ENCODE measurements around the gene FUCA2. TPM values are rescaled to one million over a fixed set of nuclear protein-coding genes. Genes with fewer than 3 reads are reported as not detected.

Gene FUCA2
- total RNA-seq, 1 donor from 2014 or later = 19.4 TPM

DNA sequence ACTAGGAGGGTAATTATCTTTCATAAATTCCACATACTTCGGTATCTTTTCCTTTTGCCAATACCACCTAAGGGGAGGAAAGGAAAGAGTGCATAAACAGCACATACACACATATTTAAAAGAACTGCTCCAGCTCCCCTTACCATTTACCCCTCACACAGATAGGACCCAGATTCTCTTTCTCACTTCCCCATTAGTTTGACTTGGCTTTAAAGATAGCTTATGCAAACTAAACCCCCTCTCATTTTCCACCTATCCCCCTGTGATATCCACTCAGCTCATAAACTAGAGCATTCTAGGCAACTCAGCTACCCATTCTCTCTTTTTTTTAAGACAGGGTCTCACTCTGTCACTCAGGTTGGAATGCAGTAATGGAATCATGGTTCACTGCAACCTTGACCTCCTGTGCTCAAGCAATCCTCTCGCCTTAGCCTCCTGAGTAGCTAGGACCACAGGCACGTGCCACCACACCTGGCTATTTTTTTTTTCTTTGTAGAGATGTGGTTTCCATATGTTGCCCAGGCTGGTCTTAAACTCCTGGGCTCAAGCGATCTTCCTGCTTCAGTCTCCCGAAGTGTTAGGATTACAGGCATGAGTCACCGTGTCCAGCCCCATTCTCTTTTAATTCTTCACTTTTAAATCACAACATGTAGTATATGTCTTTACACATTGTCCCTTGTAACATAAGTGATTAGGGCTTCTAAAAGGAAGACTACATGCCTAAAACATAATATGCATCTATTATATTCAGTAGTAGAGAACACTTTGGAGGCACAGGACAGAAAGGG is 4.0 kb downstream of the FUCA2 start:
- intact Hi-C loops (cut with DNase I) = no loop called here

DNA sequence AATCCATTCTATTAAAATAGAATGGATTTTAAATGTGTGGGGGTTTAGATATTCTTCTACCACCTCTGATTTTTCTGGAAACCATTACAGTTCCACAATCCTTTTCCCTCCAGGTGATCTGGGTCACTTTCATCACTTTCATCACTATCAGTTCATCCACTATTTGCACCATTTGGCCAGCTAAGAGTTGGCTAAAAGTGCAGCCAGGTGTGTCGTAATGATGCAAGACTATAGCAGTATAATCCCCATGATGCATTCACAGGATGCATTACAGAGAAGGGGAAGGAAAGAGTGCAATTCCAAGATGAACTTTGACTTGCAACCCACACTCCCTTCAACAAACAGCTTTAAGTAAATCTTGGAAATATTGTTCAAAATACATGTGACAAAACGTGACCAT is 4.9 kb downstream of the FUCA2 start:
- Histone ChIP-seq H3K9me3 (no peaks in the 10 kb centered on the region), H3K27ac (no peak overlapping the region), H3K4me1 (peaks cover 18% of the 10 kb centered on the region), H3K27me3 (no peaks in the 10 kb centered on the region), H3K4me3 (no peak overlapping the region), H3K36me3 (peaks cover 0 to 3% of the 10 kb centered on the region in 2 donors)
- TF ChIP-seq POLR2AphosphoS5 (IDR thresholded peaks at IDR 0.05; ENCODE audit: insufficient read depth in 1 of 2, low read depth in 1 of 2) = no peak
- DNase-seq (ENCODE audit: extremely low spot score in 2 of 2) = no peak
- intact Hi-C loops (cut with DNase I) = no loop called here

More for the DNA sequence above, 4.0 kb downstream of the FUCA2 start:
- DNase-seq (ENCODE audit: extremely low spot score in 2 of 2) = no peak
- TF ChIP-seq POLR2AphosphoS5 (IDR thresholded peaks at IDR 0.05; ENCODE audit: insufficient read depth in 1 of 2, low read depth in 1 of 2) = no peak
- TF ChIP-seq POLR2A (IDR thresholded peaks at IDR 0.05) = no peak
- TF ChIP-seq, protein P1, sequence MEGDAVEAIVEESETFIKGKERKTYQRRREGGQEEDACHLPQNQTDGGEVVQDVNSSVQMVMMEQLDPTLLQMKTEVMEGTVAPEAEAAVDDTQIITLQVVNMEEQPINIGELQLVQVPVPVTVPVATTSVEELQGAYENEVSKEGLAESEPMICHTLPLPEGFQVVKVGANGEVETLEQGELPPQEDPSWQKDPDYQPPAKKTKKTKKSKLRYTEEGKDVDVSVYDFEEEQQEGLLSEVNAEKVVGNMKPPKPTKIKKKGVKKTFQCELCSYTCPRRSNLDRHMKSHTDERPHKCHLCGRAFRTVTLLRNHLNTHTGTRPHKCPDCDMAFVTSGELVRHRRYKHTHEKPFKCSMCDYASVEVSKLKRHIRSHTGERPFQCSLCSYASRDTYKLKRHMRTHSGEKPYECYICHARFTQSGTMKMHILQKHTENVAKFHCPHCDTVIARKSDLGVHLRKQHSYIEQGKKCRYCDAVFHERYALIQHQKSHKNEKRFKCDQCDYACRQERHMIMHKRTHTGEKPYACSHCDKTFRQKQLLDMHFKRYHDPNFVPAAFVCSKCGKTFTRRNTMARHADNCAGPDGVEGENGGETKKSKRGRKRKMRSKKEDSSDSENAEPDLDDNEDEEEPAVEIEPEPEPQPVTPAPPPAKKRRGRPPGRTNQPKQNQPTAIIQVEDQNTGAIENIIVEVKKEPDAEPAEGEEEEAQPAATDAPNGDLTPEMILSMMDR (IDR thresholded peaks at IDR 0.05) = no peak
- peaks cover 25% of the 10 kb centered on the region for H3K4me1 ChIP-seq
- H3K36me3 ChIP-seq = peaks cover 0 to 3% of the 10 kb centered on the region in 2 donors
- H3K27ac ChIP-seq = no peak overlapping the region
- no peaks in the 10 kb centered on the region for H3K27me3 ChIP-seq
- no peaks in the 10 kb centered on the region for H3K9me3 ChIP-seq
- no peak overlapping the region for H3K4me3 ChIP-seq

DNA sequence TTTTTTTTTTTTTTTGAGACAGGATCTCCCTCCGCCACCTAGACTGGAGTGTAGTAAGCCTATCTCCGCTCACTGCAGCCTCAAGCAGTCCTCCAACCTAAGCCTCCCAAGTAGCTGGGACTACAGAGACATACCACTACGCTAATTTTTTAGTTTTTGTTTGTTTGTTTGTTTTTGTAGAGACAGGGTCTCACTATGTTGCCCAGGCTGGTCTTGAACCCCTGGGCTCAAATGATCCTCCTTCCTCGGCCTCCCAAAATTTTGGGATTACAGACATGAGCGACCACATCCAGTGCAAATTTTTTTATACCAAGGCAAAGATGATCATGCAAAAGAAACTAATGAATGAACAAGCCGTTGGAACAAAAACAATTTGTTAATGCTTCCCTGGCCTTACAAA is 5.3 kb downstream of the FUCA2 start:
- Histone ChIP-seq H3K9me3 (no peaks in the 10 kb centered on the region), H3K36me3 (peaks cover 0 to 3% of the 10 kb centered on the region in 2 donors), H3K4me1 (peaks cover 18% of the 10 kb centered on the region), H3K27ac (no peak overlapping the region), H3K4me3 (no peak overlapping the region), H3K27me3 (no peaks in the 10 kb centered on the region)
- intact Hi-C loops (cut with DNase I) = no loop called here
- TF ChIP-seq, protein P1 (IDR thresholded peaks at IDR 0.05) = no peak
- no peak for TF ChIP-seq POLR2AphosphoS5 (IDR thresholded peaks at IDR 0.05; ENCODE audit: insufficient read depth in 1 of 2, low read depth in 1 of 2)
- TF ChIP-seq POLR2A (IDR thresholded peaks at IDR 0.05) = no peak
- DNase-seq (ENCODE audit: extremely low spot score in 2 of 2) = no peak

DNA sequence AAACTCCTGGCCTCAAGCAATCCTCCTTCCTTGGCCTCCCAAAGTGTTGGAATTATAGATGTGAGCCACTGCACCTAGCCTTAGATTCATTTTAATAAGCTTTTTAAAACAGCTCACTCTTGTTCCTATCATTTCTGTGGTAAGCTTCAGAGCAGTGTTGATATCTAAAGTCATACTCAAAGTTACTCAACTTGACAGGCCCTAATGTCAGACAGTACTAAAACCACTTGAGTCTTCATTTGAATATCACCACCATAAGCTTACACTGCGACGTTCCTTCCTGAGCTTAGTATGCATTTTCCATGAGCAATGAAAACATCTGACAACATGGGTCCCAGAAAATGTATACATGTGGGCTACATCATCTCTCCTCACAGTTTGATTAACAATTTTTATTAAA is 6.0 kb downstream of the FUCA2 start:
- no peak for TF ChIP-seq POLR2A (IDR thresholded peaks at IDR 0.05)
- TF ChIP-seq, protein P1 (IDR thresholded peaks at IDR 0.05) = no peak
- no peak for TF ChIP-seq POLR2AphosphoS5 (IDR thresholded peaks at IDR 0.05; ENCODE audit: insufficient read depth in 1 of 2, low read depth in 1 of 2)
- intact Hi-C loops (cut with DNase I) = no loop called here
- peaks cover 0 to 3% of the 10 kb centered on the region in 2 donors for H3K36me3 ChIP-seq

DNA sequence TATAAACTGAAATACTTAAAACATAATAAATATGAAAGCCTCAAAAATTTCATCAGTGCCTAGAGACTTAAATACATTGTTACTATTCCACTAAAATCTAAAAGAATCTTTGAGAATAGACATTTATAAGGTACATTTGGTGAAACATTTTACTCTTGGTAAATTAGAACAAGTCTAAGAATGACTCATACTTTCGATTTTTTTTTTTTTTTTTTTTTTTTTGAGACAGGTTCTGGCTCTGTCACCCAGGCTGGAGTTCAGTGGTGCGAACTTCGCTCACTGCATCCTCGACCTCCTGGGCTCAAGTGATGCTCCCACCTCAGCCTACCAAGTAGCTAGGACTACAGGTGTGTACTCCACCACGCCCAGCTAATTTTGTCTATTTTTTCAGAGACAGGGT is 6.4 kb downstream of the FUCA2 start:
- peaks cover 10% of the 10 kb centered on the region for H3K4me1 ChIP-seq
- peaks cover 0 to 3% of the 10 kb centered on the region in 2 donors for H3K36me3 ChIP-seq
- no peak for DNase-seq (ENCODE audit: extremely low spot score in 2 of 2)
- no peaks in the 10 kb centered on the region for H3K9me3 ChIP-seq
- H3K27me3 ChIP-seq = no peaks in the 10 kb centered on the region
- no peak overlapping the region for H3K4me3 ChIP-seq
- intact Hi-C loops (cut with DNase I) = no loop called here
- no peak overlapping the region for H3K27ac ChIP-seq
- TF ChIP-seq POLR2A (IDR thresholded peaks at IDR 0.05) (no peak), POLR2AphosphoS5 (IDR thresholded peaks at IDR 0.05; ENCODE audit: insufficient read depth in 1 of 2, low read depth in 1 of 2) (no peak)
- TF ChIP-seq, protein P1 (IDR thresholded peaks at IDR 0.05) = no peak

More for the DNA sequence above, 6.0 kb downstream of the FUCA2 start:
- Histone ChIP-seq H3K27me3 (no peaks in the 10 kb centered on the region), H3K9me3 (no peaks in the 10 kb centered on the region), H3K4me1 (peaks cover 14% of the 10 kb centered on the region), H3K27ac (no peak overlapping the region), H3K4me3 (no peak overlapping the region)
- DNase-seq (ENCODE audit: extremely low spot score in 2 of 2) = no peak

All from vagina (tissue), 2 donors.